Bronchial epithelial cell (primary cell): ENCODE measurements around the gene COPZ2. TPM values are rescaled to one million over a fixed set of nuclear protein-coding genes. Genes with fewer than 3 reads are reported as not detected.

Source experiments
- DNase-seq: peaks from one replicate; pipeline ENCODE4 v3.0.0-alpha.2; 2010; ENCODE audit warnings: low read depth
- FAIRE-seq: peaks from 2 replicates; lab custom pipeline; 2011; peaks lifted over from hg19 to GRCh38; lab: Jason Lieb, UNC
- H3K27me3 ChIP-seq: 2 replicates; pipeline ENCODE4 v1.5.1; 2011; ENCODE audit warnings: low read length; ENCODE audit not compliant: control insufficient read depth, insufficient read depth
- H3K36me3 ChIP-seq: 2 replicates; pipeline ENCODE4 v1.5.1; 2011; ENCODE audit warnings: low read length; ENCODE audit not compliant: control insufficient read depth, insufficient read depth
- H3K4me3 ChIP-seq: 2 replicates; pipeline ENCODE4 v1.5.1; 2011; ENCODE audit warnings: mild to moderate bottlenecking, low read depth, low read length, control low read depth
- total RNA-seq: library from RNA; depleted of rRNA; stranded (reverse); fragments of >200 nt; gene quantifications from 2 replicates; pipeline ENCODE4 v1.2.1, GENCODE V29; 2014
- TF ChIP-seq, protein P1 (sequence below): IDR thresholded peaks from 2 replicates; pipeline ENCODE4 v1.5.1; 2011; ENCODE audit warnings: mild to moderate bottlenecking, moderate library complexity, low read length, control low read depth, inconsistent platforms; ENCODE audit not compliant: insufficient read depth, severe bottlenecking

The COPZ2 gene
- total RNA-seq, 1 donor from 2014 or later = 8.2 TPM

DNA sequence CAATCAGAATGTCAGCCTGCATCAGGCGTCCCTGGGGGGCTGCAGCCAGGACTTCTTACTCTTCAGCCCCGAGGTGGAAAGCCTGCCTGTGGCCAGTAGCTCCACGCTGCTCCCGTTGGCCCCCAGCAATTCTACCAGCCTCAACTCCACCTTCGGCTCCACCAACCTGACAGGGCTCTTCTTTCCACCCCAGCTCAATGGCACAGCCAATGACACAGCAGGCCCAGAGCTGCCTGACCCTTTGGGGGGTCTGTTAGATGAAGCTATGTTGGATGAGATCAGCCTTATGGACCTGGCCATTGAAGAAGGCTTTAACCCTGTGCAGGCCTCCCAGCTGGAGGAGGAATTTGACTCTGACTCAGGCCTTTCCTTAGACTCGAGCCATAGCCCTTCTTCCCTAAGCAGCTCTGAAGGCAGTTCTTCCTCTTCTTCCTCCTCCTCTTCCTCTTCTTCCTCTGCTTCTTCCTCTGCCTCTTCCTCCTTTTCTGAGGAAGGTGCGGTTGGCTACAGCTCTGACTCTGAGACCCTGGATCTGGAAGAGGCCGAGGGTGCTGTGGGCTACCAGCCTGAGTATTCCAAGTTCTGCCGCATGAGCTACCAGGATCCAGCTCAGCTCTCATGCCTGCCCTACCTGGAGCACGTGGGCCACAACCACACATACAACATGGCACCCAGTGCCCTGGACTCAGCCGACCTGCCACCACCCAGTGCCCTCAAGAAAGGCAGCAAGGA is 21.0 kb upstream of the COPZ2 start:
- DNase-seq = no peak
- TF ChIP-seq, protein P1, sequence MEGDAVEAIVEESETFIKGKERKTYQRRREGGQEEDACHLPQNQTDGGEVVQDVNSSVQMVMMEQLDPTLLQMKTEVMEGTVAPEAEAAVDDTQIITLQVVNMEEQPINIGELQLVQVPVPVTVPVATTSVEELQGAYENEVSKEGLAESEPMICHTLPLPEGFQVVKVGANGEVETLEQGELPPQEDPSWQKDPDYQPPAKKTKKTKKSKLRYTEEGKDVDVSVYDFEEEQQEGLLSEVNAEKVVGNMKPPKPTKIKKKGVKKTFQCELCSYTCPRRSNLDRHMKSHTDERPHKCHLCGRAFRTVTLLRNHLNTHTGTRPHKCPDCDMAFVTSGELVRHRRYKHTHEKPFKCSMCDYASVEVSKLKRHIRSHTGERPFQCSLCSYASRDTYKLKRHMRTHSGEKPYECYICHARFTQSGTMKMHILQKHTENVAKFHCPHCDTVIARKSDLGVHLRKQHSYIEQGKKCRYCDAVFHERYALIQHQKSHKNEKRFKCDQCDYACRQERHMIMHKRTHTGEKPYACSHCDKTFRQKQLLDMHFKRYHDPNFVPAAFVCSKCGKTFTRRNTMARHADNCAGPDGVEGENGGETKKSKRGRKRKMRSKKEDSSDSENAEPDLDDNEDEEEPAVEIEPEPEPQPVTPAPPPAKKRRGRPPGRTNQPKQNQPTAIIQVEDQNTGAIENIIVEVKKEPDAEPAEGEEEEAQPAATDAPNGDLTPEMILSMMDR = no peak
- Histone ChIP-seq H3K36me3 (peaks cover 38% of the 10 kb centered on the region), H3K4me3 (no peak overlapping the region), H3K27me3 (no peaks in the 10 kb centered on the region)
- no peak for FAIRE-seq

DNA sequence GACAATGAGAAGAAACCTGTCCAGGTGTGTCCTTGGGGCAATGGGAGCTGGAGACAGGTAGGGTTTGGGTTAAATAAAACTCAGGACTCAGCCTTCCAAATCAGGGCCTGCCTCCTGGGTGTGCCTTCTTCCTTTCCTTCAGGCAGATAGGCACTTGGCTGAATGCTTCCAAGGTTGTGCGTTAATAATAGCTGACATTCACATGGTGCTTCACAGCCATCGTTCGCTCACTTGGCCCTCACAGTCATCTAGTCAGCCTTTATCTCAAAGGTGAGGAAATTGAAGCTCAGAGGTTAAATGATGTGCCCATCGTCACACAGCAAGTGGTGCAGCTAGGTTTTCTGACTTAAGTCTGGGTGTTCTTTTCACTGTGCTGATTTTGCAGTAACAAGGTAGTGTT is 20.0 kb upstream of the COPZ2 start:
- no peak overlapping the region for H3K4me3 ChIP-seq
- TF ChIP-seq, protein P1 = no peak
- H3K27me3 ChIP-seq = no peaks in the 10 kb centered on the region
- no peak for FAIRE-seq
- no peak for DNase-seq
- peaks cover 38% of the 10 kb centered on the region for H3K36me3 ChIP-seq

DNA sequence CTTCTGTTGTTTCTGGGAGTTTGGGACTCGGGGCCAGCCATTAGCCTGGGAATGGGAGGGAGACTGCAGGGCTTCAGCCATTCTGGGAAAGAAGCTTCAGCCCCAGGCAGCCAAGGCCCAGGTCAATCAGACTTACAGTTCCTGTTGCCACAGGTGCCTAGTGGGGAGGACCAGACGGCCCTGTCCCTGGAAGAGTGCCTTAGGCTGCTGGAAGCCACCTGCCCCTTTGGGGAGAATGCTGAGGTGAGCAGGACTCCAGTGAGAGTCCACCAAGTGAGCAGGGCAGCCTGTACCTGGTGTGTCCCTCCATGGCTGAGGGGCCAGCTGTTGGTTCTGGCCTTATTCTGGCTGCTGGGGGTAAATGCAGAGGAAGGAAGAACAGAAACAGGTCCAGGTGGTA is 19.3 kb upstream of the COPZ2 start:
- peaks cover 39% of the 10 kb centered on the region for H3K36me3 ChIP-seq
- H3K27me3 ChIP-seq = no peaks in the 10 kb centered on the region
- no peak overlapping the region for H3K4me3 ChIP-seq
- TF ChIP-seq, protein P1 = no peak
- DNase-seq (no peak), FAIRE-seq (no peak)

DNA sequence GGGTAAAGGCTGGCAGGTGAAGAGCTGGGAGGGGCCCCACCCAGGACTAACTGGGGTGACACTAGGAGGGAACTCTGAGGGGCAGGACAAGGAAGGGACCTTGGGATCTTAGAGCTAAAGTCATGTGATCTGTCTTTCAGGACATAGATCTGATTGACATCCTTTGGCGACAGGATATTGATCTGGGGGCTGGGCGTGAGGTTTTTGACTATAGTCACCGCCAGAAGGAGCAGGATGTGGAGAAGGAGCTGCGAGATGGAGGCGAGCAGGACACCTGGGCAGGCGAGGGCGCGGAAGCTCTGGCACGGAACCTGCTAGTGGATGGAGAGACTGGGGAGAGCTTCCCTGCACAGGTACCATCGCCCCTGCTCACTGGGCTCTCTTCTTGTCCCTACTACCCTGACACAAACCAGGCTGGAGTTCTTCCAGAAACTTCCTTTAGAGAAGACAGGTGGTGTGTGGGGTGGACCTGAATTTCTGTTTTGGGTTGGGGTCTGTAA is 18.7 kb upstream of the COPZ2 start:
- DNase-seq (no peak), FAIRE-seq (no peak)
- TF ChIP-seq, protein P1 = no peak
- no peaks in the 10 kb centered on the region for H3K27me3 ChIP-seq
- no peak overlapping the region for H3K4me3 ChIP-seq
- H3K36me3 ChIP-seq = peaks cover 36% of the 10 kb centered on the region

DNA sequence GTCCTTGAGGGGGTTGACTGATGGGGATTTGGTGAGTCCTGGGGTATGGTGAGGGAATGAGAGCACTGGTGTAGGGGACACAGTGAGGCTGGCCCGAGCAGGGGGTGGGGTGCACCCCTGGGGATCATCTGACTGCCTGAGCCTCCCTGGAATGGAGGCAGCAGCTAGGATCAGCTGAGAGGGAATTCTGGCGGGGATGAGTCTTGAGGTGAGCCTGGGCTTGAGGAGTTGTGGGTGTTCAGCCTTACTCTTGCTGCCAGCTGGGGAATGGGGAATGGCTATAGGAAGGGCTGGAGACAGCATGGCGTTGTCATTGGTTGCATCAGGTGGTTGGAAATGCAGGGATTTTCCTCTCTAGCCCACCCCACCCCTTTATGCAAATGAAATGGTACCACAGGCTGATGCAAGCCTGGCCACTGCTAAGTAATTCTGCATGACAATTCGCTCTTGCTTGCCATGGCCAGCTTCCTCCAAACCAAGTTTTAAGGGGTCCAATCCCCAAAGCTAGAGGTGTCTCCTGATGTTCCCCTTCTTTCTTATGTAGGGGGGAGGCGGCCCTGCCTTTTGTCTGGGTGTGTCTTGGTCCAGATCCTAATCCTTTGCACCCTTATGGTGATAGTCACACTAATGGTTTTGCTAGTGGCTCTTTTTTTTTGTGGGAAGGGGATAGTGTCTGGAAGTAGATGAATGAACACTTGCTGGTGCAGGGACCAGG is 18.1 kb upstream of the COPZ2 start:
- TF ChIP-seq, protein P1 = no peak
- peaks cover 38% of the 10 kb centered on the region for H3K36me3 ChIP-seq
- no peak overlapping the region for H3K4me3 ChIP-seq
- DNase-seq = no peak
- H3K27me3 ChIP-seq = no peaks in the 10 kb centered on the region
- peak; percentile 55 for FAIRE-seq
